HEK293 (cell line): ENCODE measurements around the gene ZNF428.
A peak's percentile ranks its signal among the peaks of the same experiment; 100 is the strongest.

ENCODE experiments used
- BCL11B ChIP-seq: fragments of 450-650 bp; formaldehyde crosslinking; IDR thresholded peaks from 2 replicates; pipeline ENCODE4 v1.5.1; 2016; ENCODE audit warnings: low read depth, missing biosample characterization, missing genetic modification characterization
- EGR2 ChIP-seq: fragments of 450-650 bp; formaldehyde crosslinking; IDR thresholded peaks from 2 replicates; pipeline ENCODE4 v1.5.1; 2016; ENCODE audit warnings: low read depth, missing biosample characterization, missing genetic modification characterization
- GFI1B ChIP-seq: fragments of 450-650 bp; formaldehyde crosslinking; IDR thresholded peaks from 2 replicates; pipeline ENCODE4 v1.5.1; 2016; ENCODE audit warnings: missing biosample characterization, missing genetic modification characterization
- GLI2 ChIP-seq: fragments of 450-650 bp; formaldehyde crosslinking; IDR thresholded peaks from 2 replicates; pipeline ENCODE4; 2017; ENCODE audit warnings: missing biosample characterization, missing genetic modification characterization, low read depth, borderline replicate concordance
- IKZF3 ChIP-seq: fragments of 450-650 bp; IDR thresholded peaks from 2 replicates; pipeline ENCODE4 v1.5.0; 2018; ENCODE audit warnings: missing biosample characterization, mild to moderate bottlenecking, missing genetic modification characterization, moderate library complexity
- KLF16 ChIP-seq: fragments of 450-650 bp; formaldehyde crosslinking; IDR thresholded peaks from 2 replicates; pipeline ENCODE4 v1.5.1; 2017; ENCODE audit warnings: missing biosample characterization, missing genetic modification characterization
- KLF9 ChIP-seq: fragments of 450-650 bp; formaldehyde crosslinking; IDR thresholded peaks from 2 replicates; pipeline ENCODE4 v1.5.1; 2016; ENCODE audit warnings: missing biosample characterization, missing genetic modification characterization, low read depth
- SP2 ChIP-seq: fragments of 450-650 bp; formaldehyde crosslinking; IDR thresholded peaks from 2 replicates; pipeline ENCODE4 v1.5.1; 2016; ENCODE audit warnings: missing biosample characterization, missing genetic modification characterization
- TCF7L2 ChIP-seq: IDR thresholded peaks from 2 replicates; pipeline ENCODE4 v1.6.1; 2011; ENCODE audit warnings: low read depth, mild to moderate bottlenecking, inconsistent platforms, low read length, moderate library complexity, borderline replicate concordance
- YY1 ChIP-seq: fragments of 450-650 bp; formaldehyde crosslinking; IDR thresholded peaks from 2 replicates; pipeline ENCODE4 v1.5.1; 2018; ENCODE audit warnings: missing biosample characterization, missing genetic modification characterization
- ZBTB1 ChIP-seq: fragments of 450-650 bp; formaldehyde crosslinking; IDR thresholded peaks from 2 replicates; pipeline ENCODE4 v1.5.1; 2016; ENCODE audit warnings: missing biosample characterization, missing genetic modification characterization
- ZBTB20 ChIP-seq: fragments of 450-650 bp; formaldehyde crosslinking; IDR thresholded peaks from 2 replicates; pipeline ENCODE4 v1.5.1; 2016; ENCODE audit warnings: missing biosample characterization, missing genetic modification characterization
- ZBTB44 ChIP-seq: fragments of 450-650 bp; IDR thresholded peaks from 2 replicates; pipeline ENCODE4 v1.5.1; 2018; ENCODE audit warnings: missing biosample characterization, mild to moderate bottlenecking, missing genetic modification characterization
- ZEB2 ChIP-seq: fragments of 450-650 bp; formaldehyde crosslinking; IDR thresholded peaks from 2 replicates; pipeline ENCODE4 v1.5.1; 2016; ENCODE audit warnings: missing biosample characterization, missing genetic modification characterization
- ZIC2 ChIP-seq: fragments of 450-650 bp; formaldehyde crosslinking; IDR thresholded peaks from 2 replicates; pipeline ENCODE4 v1.5.1; 2016; ENCODE audit warnings: missing biosample characterization, missing genetic modification characterization
- ZNF221 ChIP-seq: fragments of 450-650 bp; formaldehyde crosslinking; IDR thresholded peaks from 2 replicates; pipeline ENCODE4 v1.5.1; 2017; ENCODE audit warnings: missing biosample characterization, missing genetic modification characterization, borderline replicate concordance
- ZNF341 ChIP-seq: fragments of 450-650 bp; formaldehyde crosslinking; IDR thresholded peaks from 2 replicates; pipeline ENCODE4; 2016; ENCODE audit warnings: low read depth, missing biosample characterization, missing genetic modification characterization
- ZNF37A ChIP-seq: fragments of 450-650 bp; IDR thresholded peaks from 2 replicates; pipeline ENCODE4 v1.5.1; 2018; ENCODE audit warnings: missing biosample characterization, missing genetic modification characterization
- ZNF423 ChIP-seq: fragments of 450-650 bp; formaldehyde crosslinking; IDR thresholded peaks from 2 replicates; pipeline ENCODE4 v1.5.1; 2016; ENCODE audit warnings: missing biosample characterization, missing genetic modification characterization
- ZNF48 ChIP-seq: fragments of 450-650 bp; formaldehyde crosslinking; IDR thresholded peaks from 2 replicates; pipeline ENCODE4 v1.5.1; 2016; ENCODE audit warnings: missing biosample characterization, missing genetic modification characterization
- ZNF501 ChIP-seq: fragments of 450-650 bp; formaldehyde crosslinking; IDR thresholded peaks from 2 replicates; pipeline ENCODE4 v1.5.1; 2016; ENCODE audit warnings: missing biosample characterization, missing genetic modification characterization
- ZNF560 ChIP-seq: fragments of 450-650 bp; formaldehyde crosslinking; IDR thresholded peaks from 2 replicates; pipeline ENCODE4 v1.5.1; 2017; ENCODE audit warnings: missing biosample characterization, missing genetic modification characterization, borderline replicate concordance
- ZNF571 ChIP-seq: fragments of 450-650 bp; formaldehyde crosslinking; IDR thresholded peaks from 2 replicates; pipeline ENCODE4 v1.5.0; 2017; ENCODE audit warnings: missing biosample characterization, missing genetic modification characterization
- ZSCAN30 ChIP-seq: fragments of 450-650 bp; IDR thresholded peaks from 2 replicates; pipeline ENCODE4 v1.5.1; 2018; ENCODE audit warnings: missing biosample characterization, mild to moderate bottlenecking, missing genetic modification characterization, moderate library complexity
- TF ChIP-seq, protein P1 (sequence below): fragments of 450-650 bp; formaldehyde crosslinking; conservative IDR thresholded peaks from 2 replicates; pipeline ENCODE4 v1.5.1; 2016; ENCODE audit warnings: low read depth, missing biosample characterization, missing genetic modification characterization
- TF ChIP-seq, protein P2 (sequence below): fragments of 450-650 bp; formaldehyde crosslinking; IDR thresholded peaks from 2 replicates; pipeline ENCODE4 v1.5.1; 2017; ENCODE audit warnings: missing biosample characterization, missing genetic modification characterization
- TF ChIP-seq, protein P3 (sequence below): fragments of 450-650 bp; formaldehyde crosslinking; IDR thresholded peaks from 2 replicates; pipeline ENCODE4 v1.5.1; 2016; ENCODE audit warnings: missing biosample characterization, missing genetic modification characterization
- TF ChIP-seq, protein P4 (sequence below): fragments of 450-650 bp; IDR thresholded peaks from 2 replicates; pipeline ENCODE4 v1.5.1; 2018; ENCODE audit warnings: missing biosample characterization, missing genetic modification characterization
- TF ChIP-seq, protein P5 (sequence below): fragments of 450-650 bp; formaldehyde crosslinking; IDR thresholded peaks from 2 replicates; pipeline ENCODE4 v1.5.1; 2016; ENCODE audit warnings: missing biosample characterization, missing genetic modification characterization

The ZNF428 gene

DNA sequence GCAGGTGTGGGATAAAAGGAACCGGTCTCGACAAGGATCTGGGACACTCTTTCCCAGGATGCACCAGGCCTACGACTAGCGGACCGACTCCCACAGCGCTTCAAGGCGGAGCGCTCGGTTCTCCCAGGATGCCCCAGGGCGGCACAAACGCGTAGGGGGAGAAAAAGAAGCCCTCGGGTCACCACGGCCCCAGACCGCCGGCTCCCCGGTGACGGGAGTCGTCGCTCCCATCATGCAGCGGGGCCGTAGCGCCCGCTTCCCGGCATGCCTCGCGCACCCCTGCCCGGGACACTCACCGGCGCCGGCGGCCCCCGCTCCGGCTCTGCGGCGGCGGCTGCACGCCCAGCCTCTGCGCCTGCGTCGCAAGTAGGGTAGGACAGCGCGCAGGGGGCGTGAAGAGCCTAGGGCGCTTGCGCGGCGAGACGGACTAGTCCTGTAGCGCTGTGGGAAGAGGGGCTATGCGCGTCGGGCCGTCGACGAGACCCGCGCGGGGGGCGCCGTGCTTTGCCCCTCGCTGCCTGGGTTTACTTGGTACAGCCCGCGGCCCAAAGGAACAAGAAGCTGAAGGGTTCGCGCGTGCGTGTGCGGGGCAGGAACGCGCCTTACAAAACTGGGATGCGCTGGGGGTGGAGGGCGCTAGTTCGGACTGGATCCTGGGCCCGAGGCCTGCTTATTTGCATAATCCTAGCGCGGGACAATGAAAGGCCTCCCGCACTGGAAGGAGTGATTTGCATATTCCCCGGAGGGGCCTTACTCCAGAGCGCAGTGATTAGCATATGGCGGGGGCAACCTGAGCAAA, at the start of gene ZNF428 (continued):
- TF ChIP-seq, protein P1, sequence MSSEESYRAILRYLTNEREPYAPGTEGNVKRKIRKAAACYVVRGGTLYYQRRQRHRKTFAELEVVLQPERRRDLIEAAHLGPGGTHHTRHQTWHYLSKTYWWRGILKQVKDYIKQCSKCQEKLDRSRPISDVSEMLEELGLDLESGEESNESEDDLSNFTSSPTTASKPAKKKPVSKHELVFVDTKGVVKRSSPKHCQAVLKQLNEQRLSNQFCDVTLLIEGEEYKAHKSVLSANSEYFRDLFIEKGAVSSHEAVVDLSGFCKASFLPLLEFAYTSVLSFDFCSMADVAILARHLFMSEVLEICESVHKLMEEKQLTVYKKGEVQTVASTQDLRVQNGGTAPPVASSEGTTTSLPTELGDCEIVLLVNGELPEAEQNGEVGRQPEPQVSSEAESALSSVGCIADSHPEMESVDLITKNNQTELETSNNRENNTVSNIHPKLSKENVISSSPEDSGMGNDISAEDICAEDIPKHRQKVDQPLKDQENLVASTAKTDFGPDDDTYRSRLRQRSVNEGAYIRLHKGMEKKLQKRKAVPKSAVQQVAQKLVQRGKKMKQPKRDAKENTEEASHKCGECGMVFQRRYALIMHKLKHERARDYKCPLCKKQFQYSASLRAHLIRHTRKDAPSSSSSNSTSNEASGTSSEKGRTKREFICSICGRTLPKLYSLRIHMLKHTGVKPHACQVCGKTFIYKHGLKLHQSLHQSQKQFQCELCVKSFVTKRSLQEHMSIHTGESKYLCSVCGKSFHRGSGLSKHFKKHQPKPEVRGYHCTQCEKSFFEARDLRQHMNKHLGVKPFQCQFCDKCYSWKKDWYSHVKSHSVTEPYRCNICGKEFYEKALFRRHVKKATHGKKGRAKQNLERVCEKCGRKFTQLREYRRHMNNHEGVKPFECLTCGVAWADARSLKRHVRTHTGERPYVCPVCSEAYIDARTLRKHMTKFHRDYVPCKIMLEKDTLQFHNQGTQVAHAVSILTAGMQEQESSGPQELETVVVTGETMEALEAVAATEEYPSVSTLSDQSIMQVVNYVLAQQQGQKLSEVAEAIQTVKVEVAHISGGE (tag by site-specific recombination) = peak; percentile 69
- TF ChIP-seq ZBTB44 (peak; percentile 80), ZNF560 (tag by site-specific recombination) (peak; percentile 95; the same call in 1 of the 2 replicates), ZNF37A (peak; percentile 51; the same call in 1 of the 2 replicates), KLF16 (tag by site-specific recombination) (peak; percentile 81), ZNF423 (peak; percentile 27; the same call in 1 of the 2 replicates), GLI2 (no peak), ZEB2 (tag by site-specific recombination) (peak; percentile 98), BCL11B (tag by site-specific recombination) (peak; percentile 71; the same call in 1 of the 2 replicates), ZBTB1 (tag by site-specific recombination) (peak; percentile 58), ZNF501 (tag by site-specific recombination) (peak; percentile 75; the same call in 1 of the 2 replicates), SP2 (tag by site-specific recombination) (peak; percentile 48; the same call in 1 of the 2 replicates), KLF9 (tag by site-specific recombination) (peak; percentile 68), ZIC2 (peak; percentile 16; the same call in 1 of the 2 replicates), ZNF571 (tag by site-specific recombination) (no peak), ZBTB20 (tag by site-specific recombination) (peak; percentile 84), ZNF341 (peak; percentile 77; the same call in 1 of the 2 replicates), ZNF48 (no peak), ZNF221 (0 out of 2 replicates have a peak, but pooled peaks have one; percentile 4), YY1 (tag by site-specific recombination) (peak; percentile 55; the same call in 1 of the 2 replicates), EGR2 (tag by site-specific recombination) (peak; percentile 42), ZSCAN30 (tag by site-specific recombination) (peak; percentile 95), TCF7L2 (no peak; the same call in 1 of the 2 replicates), GFI1B (peak; percentile 8; the same call in 1 of the 2 replicates), IKZF3 (tag by site-specific recombination) (peak; percentile 98)
- TF ChIP-seq, protein P2, sequence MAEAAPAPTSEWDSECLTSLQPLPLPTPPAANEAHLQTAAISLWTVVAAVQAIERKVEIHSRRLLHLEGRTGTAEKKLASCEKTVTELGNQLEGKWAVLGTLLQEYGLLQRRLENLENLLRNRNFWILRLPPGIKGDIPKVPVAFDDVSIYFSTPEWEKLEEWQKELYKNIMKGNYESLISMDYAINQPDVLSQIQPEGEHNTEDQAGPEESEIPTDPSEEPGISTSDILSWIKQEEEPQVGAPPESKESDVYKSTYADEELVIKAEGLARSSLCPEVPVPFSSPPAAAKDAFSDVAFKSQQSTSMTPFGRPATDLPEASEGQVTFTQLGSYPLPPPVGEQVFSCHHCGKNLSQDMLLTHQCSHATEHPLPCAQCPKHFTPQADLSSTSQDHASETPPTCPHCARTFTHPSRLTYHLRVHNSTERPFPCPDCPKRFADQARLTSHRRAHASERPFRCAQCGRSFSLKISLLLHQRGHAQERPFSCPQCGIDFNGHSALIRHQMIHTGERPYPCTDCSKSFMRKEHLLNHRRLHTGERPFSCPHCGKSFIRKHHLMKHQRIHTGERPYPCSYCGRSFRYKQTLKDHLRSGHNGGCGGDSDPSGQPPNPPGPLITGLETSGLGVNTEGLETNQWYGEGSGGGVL (tag by site-specific recombination) = peak; percentile 52; the same call in 1 of the 2 replicates
- TF ChIP-seq, protein P3, sequence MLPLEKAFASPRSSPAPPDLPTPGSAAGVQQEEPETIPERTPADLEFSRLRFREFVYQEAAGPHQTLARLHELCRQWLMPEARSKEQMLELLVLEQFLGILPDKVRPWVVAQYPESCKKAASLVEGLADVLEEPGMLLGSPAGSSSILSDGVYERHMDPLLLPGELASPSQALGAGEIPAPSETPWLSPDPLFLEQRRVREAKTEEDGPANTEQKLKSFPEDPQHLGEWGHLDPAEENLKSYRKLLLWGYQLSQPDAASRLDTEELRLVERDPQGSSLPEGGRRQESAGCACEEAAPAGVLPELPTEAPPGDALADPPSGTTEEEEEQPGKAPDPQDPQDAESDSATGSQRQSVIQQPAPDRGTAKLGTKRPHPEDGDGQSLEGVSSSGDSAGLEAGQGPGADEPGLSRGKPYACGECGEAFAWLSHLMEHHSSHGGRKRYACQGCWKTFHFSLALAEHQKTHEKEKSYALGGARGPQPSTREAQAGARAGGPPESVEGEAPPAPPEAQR = 0 out of 2 replicates have a peak, but pooled peaks have one; percentile 79
- TF ChIP-seq, protein P4, sequence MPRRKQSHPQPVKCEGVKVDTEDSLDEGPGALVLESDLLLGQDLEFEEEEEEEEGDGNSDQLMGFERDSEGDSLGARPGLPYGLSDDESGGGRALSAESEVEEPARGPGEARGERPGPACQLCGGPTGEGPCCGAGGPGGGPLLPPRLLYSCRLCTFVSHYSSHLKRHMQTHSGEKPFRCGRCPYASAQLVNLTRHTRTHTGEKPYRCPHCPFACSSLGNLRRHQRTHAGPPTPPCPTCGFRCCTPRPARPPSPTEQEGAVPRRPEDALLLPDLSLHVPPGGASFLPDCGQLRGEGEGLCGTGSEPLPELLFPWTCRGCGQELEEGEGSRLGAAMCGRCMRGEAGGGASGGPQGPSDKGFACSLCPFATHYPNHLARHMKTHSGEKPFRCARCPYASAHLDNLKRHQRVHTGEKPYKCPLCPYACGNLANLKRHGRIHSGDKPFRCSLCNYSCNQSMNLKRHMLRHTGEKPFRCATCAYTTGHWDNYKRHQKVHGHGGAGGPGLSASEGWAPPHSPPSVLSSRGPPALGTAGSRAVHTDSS (tag by site-specific recombination) = peak; percentile 0; the same call in 1 of the 2 replicates
- TF ChIP-seq, protein P5, sequence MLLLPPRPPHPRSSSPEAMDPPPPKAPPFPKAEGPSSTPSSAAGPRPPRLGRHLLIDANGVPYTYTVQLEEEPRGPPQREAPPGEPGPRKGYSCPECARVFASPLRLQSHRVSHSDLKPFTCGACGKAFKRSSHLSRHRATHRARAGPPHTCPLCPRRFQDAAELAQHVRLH (tag by site-specific recombination) = peak; percentile 56
